Measurements from ENCODE around the gene PDK2. TPM values are rescaled to one million over a fixed set of nuclear protein-coding genes. Genes with fewer than 3 reads are reported as not detected.
"Not testable (repeated sequence)": the region's sequence is repeated elsewhere in the genome, so short reads cannot be mapped to it uniquely, and the experiment has no call there.

PDK2 gene
- total RNA-seq, 1 donor from 2014 or later = 41.9 TPM

- DNase-seq (ENCODE audit: low spot score) = no peak
Observed at GRCh38 chr17:50058296-50058953, 36.7 kb upstream of the PDK2 start.

GRCh38 chr17:50059256-50059655 lies 35.9 kb upstream of the PDK2 start:
- DNase-seq (ENCODE audit: low spot score) = no peak

DNA sequence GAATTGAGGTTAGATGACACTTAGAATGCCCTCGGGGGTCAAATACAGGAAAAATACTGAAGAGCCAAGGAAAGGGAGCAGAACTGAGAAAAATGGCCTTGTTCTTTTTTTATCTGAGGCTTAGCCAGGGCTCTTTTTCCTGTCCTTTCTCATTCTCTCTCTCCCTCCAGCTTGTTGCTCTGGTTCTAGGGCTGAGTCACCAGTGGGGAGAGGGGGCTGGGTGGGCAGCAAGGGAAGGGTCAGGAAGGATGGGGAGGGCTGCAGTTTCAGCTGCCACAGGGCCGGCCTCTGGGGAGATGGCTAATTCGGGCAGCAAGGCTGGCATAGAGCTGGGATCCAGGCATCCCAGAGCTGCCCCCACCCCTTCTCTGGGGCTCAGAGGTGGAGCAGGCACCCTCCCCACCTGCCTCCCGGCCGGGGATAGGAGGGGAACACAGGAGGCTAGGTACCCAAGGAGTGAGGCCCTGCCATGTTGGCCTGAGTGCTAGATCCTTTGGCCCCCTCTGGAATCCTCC lies 35.3 kb upstream of the PDK2 start:
- DNase-seq (ENCODE audit: low spot score) = no peak

DNA sequence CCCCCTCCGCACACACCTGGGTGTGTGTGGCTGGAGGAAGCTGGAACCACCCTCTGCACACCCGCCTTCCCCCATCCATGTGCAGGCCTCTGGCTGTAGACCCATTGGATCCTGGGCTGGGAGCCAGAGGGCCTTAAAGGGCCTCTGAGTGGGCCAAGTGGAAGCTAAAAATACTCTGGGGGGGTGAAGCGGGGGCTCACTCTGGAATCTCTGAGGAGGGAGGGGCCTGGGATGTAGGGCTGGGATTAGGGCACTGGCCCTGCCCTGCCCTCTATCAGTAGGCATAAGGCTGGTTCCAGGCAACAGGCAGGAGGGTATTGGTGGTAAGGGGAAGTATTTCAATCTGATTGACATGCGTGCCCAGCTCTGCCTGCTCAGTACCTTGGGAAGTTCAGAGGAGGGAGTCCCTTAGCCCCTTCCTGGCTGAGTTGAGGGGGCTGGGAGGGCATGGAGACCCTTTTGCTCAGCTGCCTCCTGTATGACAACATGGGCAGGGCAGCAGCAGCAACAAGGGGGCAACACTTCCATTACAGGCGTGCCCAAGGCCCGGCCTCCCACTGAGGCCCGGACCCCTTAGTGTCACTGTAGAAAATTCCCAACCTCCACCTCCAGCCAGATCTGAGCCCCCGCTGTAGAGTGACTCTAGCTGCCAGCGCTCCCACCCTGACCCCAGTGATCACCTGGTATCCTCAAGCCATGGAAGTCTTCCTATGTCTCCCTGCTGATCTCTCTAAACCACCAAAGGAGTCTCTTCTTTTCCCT lies 34.0 kb upstream of the PDK2 start:
- no peak for DNase-seq (ENCODE audit: low spot score)

GRCh38 chr17:50061713-50062045 lies 33.5 kb upstream of the PDK2 start:
- not testable (repeated sequence) for DNase-seq (ENCODE audit: low spot score)

- no peak for DNase-seq (ENCODE audit: low spot score)
Observed at GRCh38 chr17:50062293-50063243, 32.6 kb upstream of the PDK2 start.

- no peak for DNase-seq (ENCODE audit: low spot score)
Observed at GRCh38 chr17:50063561-50064252, 31.4 kb upstream of the PDK2 start.

GRCh38 chr17:50064253-50065001 lies 30.7 kb upstream of the PDK2 start:
- no peak for DNase-seq (ENCODE audit: low spot score)

DNA sequence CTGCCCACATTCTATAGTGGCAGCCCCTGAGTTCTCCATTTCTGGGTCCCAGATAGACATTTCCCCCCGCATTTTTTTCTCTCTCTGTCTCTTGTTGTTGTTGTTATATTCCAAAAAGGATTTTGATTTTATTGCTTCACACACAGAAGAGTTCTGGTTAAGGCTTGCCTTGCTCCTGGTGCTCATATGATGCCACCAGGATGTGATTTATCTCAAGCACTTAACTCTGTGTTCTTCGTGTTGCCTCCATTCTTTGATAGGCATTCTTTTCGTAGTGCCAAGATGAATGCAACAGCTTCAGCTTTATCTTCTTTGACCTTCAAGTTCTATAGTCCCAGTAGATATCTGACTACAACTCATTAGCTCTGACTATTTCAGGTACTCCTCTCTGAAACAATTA lies 30.1 kb upstream of the PDK2 start:
- no peak for DNase-seq (ENCODE audit: low spot score)

- no peak for DNase-seq (ENCODE audit: low spot score)
Observed at GRCh38 chr17:50066995-50067394, 28.2 kb upstream of the PDK2 start.

GRCh38 chr17:50067996-50068395 lies 27.2 kb upstream of the PDK2 start:
- no peak for DNase-seq (ENCODE audit: low spot score)

- DNase-seq (ENCODE audit: low spot score) = no peak
Observed at GRCh38 chr17:50070908-50071680, 24.1 kb upstream of the PDK2 start.

DNA sequence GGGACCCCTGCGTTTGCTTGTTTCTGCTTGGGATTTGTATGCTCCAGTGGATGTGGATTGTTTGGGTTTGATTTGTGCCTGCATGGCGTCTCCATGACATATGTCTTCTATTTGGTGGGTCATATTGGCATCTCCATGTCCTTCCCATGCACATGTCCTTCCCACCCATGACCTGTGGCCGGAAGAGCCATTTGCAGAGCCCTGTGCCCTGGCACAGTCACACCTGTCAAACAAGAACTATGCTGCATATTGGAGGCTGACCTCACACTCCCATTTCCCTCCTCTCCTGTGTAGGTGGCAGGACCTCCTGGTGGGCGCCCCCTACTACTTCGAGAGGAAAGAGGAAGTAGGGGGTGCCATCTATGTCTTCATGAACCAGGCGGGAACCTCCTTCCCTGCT lies 23.5 kb upstream of the PDK2 start:
- no peak for DNase-seq (ENCODE audit: low spot score)

DNA sequence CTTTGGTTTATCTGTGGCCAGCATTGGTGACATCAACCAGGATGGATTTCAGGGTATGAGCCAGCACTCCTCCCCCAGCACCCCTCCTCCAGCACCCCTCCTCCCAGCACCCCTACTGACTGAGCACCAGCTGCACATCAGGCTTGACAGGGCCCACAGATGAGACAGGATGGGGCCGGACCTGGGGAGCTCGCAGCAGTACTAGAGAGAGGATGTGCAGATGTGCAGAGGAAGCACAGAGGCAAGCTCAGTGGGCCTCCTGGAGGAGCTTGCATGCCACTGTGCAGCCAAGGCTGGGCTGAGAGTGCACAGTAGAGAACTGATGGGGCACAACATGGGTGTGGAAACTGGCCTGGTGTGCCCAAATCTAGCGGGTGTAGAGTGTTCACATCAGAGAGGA lies 23.0 kb upstream of the PDK2 start:
- no peak for DNase-seq (ENCODE audit: low spot score)

- DNase-seq (ENCODE audit: low spot score) = no peak
Observed at GRCh38 chr17:50072925-50073324, 22.2 kb upstream of the PDK2 start.

- DNase-seq (ENCODE audit: low spot score) = no peak
Observed at GRCh38 chr17:50074227-50074626, 20.9 kb upstream of the PDK2 start.

GRCh38 chr17:50075446-50076032 lies 19.6 kb upstream of the PDK2 start:
- no peak for DNase-seq (ENCODE audit: low spot score)

DNA sequence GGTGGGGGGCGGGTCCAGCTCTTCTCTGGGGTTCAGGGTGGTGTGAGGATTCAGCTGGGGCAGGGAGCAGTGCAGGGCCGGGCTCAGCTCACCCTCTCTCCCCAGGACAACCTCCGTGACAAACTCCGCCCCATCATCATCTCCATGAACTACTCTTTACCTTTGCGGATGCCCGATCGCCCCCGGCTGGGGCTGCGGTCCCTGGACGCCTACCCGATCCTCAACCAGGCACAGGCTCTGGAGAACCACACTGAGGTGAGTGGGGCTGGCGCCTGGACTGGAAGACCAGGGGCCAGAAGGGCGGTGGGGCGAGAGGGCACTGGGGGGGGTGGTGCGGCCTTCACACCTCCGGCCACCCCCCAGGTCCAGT lies 18.9 kb upstream of the PDK2 start:
- no peak for DNase-seq (ENCODE audit: low spot score)

- no peak for DNase-seq (ENCODE audit: low spot score)
Observed at GRCh38 chr17:50076591-50077235, 18.4 kb upstream of the PDK2 start.
